CD14-positive monocyte (primary cell): ENCODE measurements around the gene TNIK. TPM values are rescaled to one million over a fixed set of nuclear protein-coding genes. Genes with fewer than 3 reads are reported as not detected.

Experiments
- DNase-seq, 3 donors: peaks; one replicate each; pipeline ENCODE4 v3.0.0-alpha.2; 2011 to 2022
- H2AFZ ChIP-seq: 2 replicates; pipeline ENCODE4 v1.6.0; 2012; ENCODE audit warnings: mild to moderate bottlenecking, low read depth, low read length, inconsistent platforms; ENCODE audit not compliant: insufficient read depth, poor library complexity, severe bottlenecking
- H3K27ac ChIP-seq, 2 donors: 1 replicate in 1 of 2; 2 replicates in 1 of 2; pipeline ENCODE4 v1.5.1; 2012 to 2013; ENCODE audit warnings: low read length in 2 of 2, control low read depth in 1 of 2, inconsistent platforms in 1 of 2, low read depth in 1 of 2, mild to moderate bottlenecking in 1 of 2
- H3K27me3 ChIP-seq, 2 donors: one replicate each; pipeline versions ENCODE4 v1.6.0 to v1.6.1; 2011 to 2013; ENCODE audit warnings: low read length in 2 of 2; ENCODE audit not compliant: control insufficient read depth in 2 of 2, insufficient read depth in 2 of 2
- H3K36me3 ChIP-seq, 2 donors: replicated peaks in 1 of 2; 1 replicate in 1 of 2; 2 replicates in 1 of 2; pipeline versions ENCODE4 v1.5.1 to v1.6.1; 2012 to 2013; ENCODE audit warnings: low read length in 2 of 2, control low read depth in 1 of 2, inconsistent platforms in 1 of 2, mild to moderate bottlenecking in 1 of 2; ENCODE audit not compliant: insufficient read depth in 2 of 2, control insufficient read depth in 1 of 2
- H3K4me1 ChIP-seq, 2 donors: 1 replicate in 1 of 2; 2 replicates in 1 of 2; pipeline versions ENCODE4 v1.5.1 to v1.6.1; 2012 to 2013; ENCODE audit warnings: low read length in 2 of 2, control low read depth in 1 of 2, inconsistent platforms in 1 of 2, mild to moderate bottlenecking in 1 of 2, moderate library complexity in 1 of 2; ENCODE audit not compliant: insufficient read depth in 2 of 2, control insufficient read depth in 1 of 2
- H3K4me2 ChIP-seq: replicated peaks from 2 replicates; pipeline ENCODE3; 2012; ENCODE audit warnings: low read length, moderate library complexity, mild to moderate bottlenecking; ENCODE audit not compliant: poor library complexity, severe bottlenecking; ENCODE audit errors: extremely low read depth
- H3K4me3 ChIP-seq, 3 experiments: fragments of 200-600 bp in 1 of 3; sonication (generic) in 1 of 3; replicated peaks in 1 of 3; 1 replicate in 2 of 3; 2 replicates in 1 of 3; pipeline ENCODE4 v1.5.1; 2011 to 2013; ENCODE audit warnings: low read length in 3 of 3, mild to moderate bottlenecking in 3 of 3, control low read depth in 2 of 3, low read depth in 2 of 3, inconsistent platforms in 1 of 3, moderate library complexity in 1 of 3
- H3K79me2 ChIP-seq: 2 replicates; pipeline ENCODE4 v1.6.0; 2012; ENCODE audit warnings: mild to moderate bottlenecking, control low read depth, inconsistent platforms, low read length, moderate library complexity; ENCODE audit not compliant: insufficient read depth
- H3K9ac ChIP-seq: 2 replicates; pipeline ENCODE4 v1.6.0; 2017; ENCODE audit warnings: low read length, mild to moderate bottlenecking; ENCODE audit not compliant: insufficient read depth, poor library complexity, severe bottlenecking
- H3K9me3 ChIP-seq, 2 donors: replicated peaks in 1 of 2; 1 replicate in 1 of 2; 2 replicates in 1 of 2; pipeline versions ENCODE4 v1.5.1 to v1.6.1; 2012 to 2013; ENCODE audit warnings: low read length in 2 of 2, control low read depth in 1 of 2; ENCODE audit not compliant: control insufficient read depth in 1 of 2, insufficient read depth in 1 of 2
- H4K20me1 ChIP-seq: 2 replicates; pipeline ENCODE4 v1.6.0; 2012; ENCODE audit warnings: mild to moderate bottlenecking, low read length, control low read depth, moderate library complexity; ENCODE audit not compliant: insufficient read depth
- H3K27ac Mint-ChIP-seq, 7 donors: one replicate each; pipeline ENCODE4 v1.8.0; 2020; ENCODE audit warnings: mild to moderate bottlenecking in 7 of 7, mixed read lengths in 7 of 7, moderate library complexity in 6 of 7, inconsistent platforms in 2 of 7
- H3K27me3 Mint-ChIP-seq, 3 donors: one replicate each; pipeline ENCODE4 v1.8.0; 2021 to 2022; ENCODE audit warnings: low read depth in 3 of 3, mild to moderate bottlenecking in 3 of 3, mixed read lengths in 3 of 3, moderate library complexity in 3 of 3, inconsistent platforms in 1 of 3
- H3K36me3 Mint-ChIP-seq, 2 donors: one replicate each; pipeline ENCODE4 v1.8.0; 2020; ENCODE audit warnings: mixed read lengths in 2 of 2, inconsistent platforms in 1 of 2, mild to moderate bottlenecking in 1 of 2
- H3K4me1 Mint-ChIP-seq: one replicate; pipeline ENCODE4 v1.8.0; 2020; ENCODE audit warnings: mild to moderate bottlenecking, mixed read lengths
- H3K4me3 Mint-ChIP-seq, 2 donors: one replicate each; pipeline ENCODE4 v1.8.0; 2020; ENCODE audit warnings: mild to moderate bottlenecking in 2 of 2, mixed read lengths in 2 of 2, moderate library complexity in 1 of 2
- H3K9me3 Mint-ChIP-seq, 7 donors: one replicate each; pipeline ENCODE4 v1.8.0; 2020 to 2022; ENCODE audit warnings: mixed read lengths in 7 of 7, mild to moderate bottlenecking in 6 of 7, moderate library complexity in 6 of 7, inconsistent platforms in 2 of 7
- WGBS: methylation state at CpG from one replicate; pipeline ENCODE4 v1.1.5; 2013; ENCODE audit warnings: missing lambda C conversion rate; ENCODE audit not compliant: insufficient coverage; 5-methylcytosine and 5-hydroxymethylcytosine counted together
- intact Hi-C, 2 donors: fragments of 100-400 bp; cut with micrococcal nuclease; formaldehyde crosslinking; loops; one replicate each; pipeline versions ENCODE4 v1.15.0 to v1.15.1; 2023
- polyA plus RNA-seq, 3 donors: library from polyadenylated mRNA; depleted of rRNA in 1 of 3; unstranded in 2 of 3; stranded (reverse) in 1 of 3; fragments of 300-500 nt in 2 of 3; fragments of >200 nt in 1 of 3; fragmentation: Illumina TruSeq in 2 of 3; gene quantifications; 1 replicate in 2 of 3; 2 replicates in 1 of 3; pipeline ENCODE4 v1.2.3, GENCODE V29; 2012 to 2021
- TF ChIP-seq, protein P1 (sequence below): fragments of 200-600 bp; IDR thresholded peaks from one replicate; pipeline ENCODE4 v1.8.0; 2022; ENCODE audit warnings: antibody characterized with exemption, mild to moderate bottlenecking

TNIK gene
- polyA plus RNA-seq, 3 donors = 0.36 to 1.8 (median 0.75) TPM

GRCh38 chr3:171186383-171186782 is 273.8 kb downstream of the TNIK start:
- Histone ChIP-seq H3K4me1 (no peaks in the 10 kb centered on the region), H3K4me2 (no peak overlapping the region), H3K27me3 (no peaks in the 10 kb centered on the region), H4K20me1 (no peaks in the 10 kb centered on the region), H2AFZ (no peak overlapping the region), H3K4me3 (no peak overlapping the region), H3K79me2 (no peaks in the 10 kb centered on the region), H3K9ac (no peak overlapping the region), H3K9me3 (no peaks in the 10 kb centered on the region), H3K36me3 (no peaks in the 10 kb centered on the region), H3K27ac (no peak overlapping the region)
- TF ChIP-seq, protein P1, sequence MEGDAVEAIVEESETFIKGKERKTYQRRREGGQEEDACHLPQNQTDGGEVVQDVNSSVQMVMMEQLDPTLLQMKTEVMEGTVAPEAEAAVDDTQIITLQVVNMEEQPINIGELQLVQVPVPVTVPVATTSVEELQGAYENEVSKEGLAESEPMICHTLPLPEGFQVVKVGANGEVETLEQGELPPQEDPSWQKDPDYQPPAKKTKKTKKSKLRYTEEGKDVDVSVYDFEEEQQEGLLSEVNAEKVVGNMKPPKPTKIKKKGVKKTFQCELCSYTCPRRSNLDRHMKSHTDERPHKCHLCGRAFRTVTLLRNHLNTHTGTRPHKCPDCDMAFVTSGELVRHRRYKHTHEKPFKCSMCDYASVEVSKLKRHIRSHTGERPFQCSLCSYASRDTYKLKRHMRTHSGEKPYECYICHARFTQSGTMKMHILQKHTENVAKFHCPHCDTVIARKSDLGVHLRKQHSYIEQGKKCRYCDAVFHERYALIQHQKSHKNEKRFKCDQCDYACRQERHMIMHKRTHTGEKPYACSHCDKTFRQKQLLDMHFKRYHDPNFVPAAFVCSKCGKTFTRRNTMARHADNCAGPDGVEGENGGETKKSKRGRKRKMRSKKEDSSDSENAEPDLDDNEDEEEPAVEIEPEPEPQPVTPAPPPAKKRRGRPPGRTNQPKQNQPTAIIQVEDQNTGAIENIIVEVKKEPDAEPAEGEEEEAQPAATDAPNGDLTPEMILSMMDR = no peak
- Mint-ChIP-seq H3K27ac (no peak overlapping the region), H3K4me1 (peaks cover 10% of the 10 kb centered on the region), H3K27me3 (no peaks in the 10 kb centered on the region), H3K9me3 (peaks cover 0 to 2% (median 0%) of the 10 kb centered on the region in 7 donors), H3K4me3 (no peak overlapping the region), H3K36me3 (no peaks in the 10 kb centered on the region)
- DNase-seq = no peak
- intact Hi-C loops = loop anchor here in 1 of 2 donors (5.0 kb wide), 1 partner anchor 381 kb away; no protein-coding TSS in a partner anchor

GRCh38 chr3:171185959-171186358 is 274.2 kb downstream of the TNIK start:
- TF ChIP-seq, protein P1 = no peak
- Mint-ChIP-seq H3K27ac (peak overlapping the region in 1 of 7 donors; percentile 43), H3K27me3 (no peaks in the 10 kb centered on the region), H3K4me1 (peaks cover 10% of the 10 kb centered on the region), H3K4me3 (no peak overlapping the region), H3K36me3 (no peaks in the 10 kb centered on the region), H3K9me3 (peaks cover 0 to 2% (median 0%) of the 10 kb centered on the region in 7 donors)
- Histone ChIP-seq H3K4me2 (no peak overlapping the region), H2AFZ (no peak overlapping the region), H3K27ac (no peak overlapping the region), H3K4me1 (no peaks in the 10 kb centered on the region), H4K20me1 (no peaks in the 10 kb centered on the region), H3K4me3 (no peak overlapping the region), H3K79me2 (no peaks in the 10 kb centered on the region), H3K27me3 (no peaks in the 10 kb centered on the region), H3K9ac (no peak overlapping the region), H3K36me3 (no peaks in the 10 kb centered on the region), H3K9me3 (no peaks in the 10 kb centered on the region)
- DNase-seq = no peak
- 100% methylated on average over 1 of the region's 1 CpG for WGBS
- intact Hi-C loops = loop anchor here in 1 of 2 donors (5.0 kb wide), 1 partner anchor 381 kb away; no protein-coding TSS in a partner anchor
